Activated naive CD8-positive, alpha-beta T cell (primary cell): ENCODE results near the gene EP400.

Source experiments
- H3K27ac Mint-ChIP-seq: one replicate; pipeline ENCODE4 v1.8.0; 2021; ENCODE audit warnings: mixed read lengths
- H3K27me3 Mint-ChIP-seq: one replicate; pipeline ENCODE4 v1.8.0; 2021; ENCODE audit warnings: mixed read lengths
- H3K36me3 Mint-ChIP-seq: one replicate; pipeline ENCODE4 v1.8.0; 2021; ENCODE audit warnings: mixed read lengths
- H3K4me1 Mint-ChIP-seq: one replicate; pipeline ENCODE4 v1.8.0; 2021; ENCODE audit warnings: low read depth, mixed read lengths
- H3K4me3 Mint-ChIP-seq: one replicate; pipeline ENCODE4 v1.8.0; 2021; ENCODE audit warnings: mild to moderate bottlenecking, mixed read lengths
- H3K9me3 Mint-ChIP-seq: one replicate; pipeline ENCODE4 v1.8.0; 2021; ENCODE audit warnings: low read depth, mixed read lengths

Gene EP400

GRCh38 chr12:131929581-131930456 lies 19.9 kb upstream of the EP400 start:
- Mint-ChIP-seq H3K9me3 (no peaks in the 10 kb centered on the region), H3K27ac (peak overlapping the region; percentile 91), H3K36me3 (peaks cover 8% of the 10 kb centered on the region), H3K4me1 (peaks cover 18% of the 10 kb centered on the region), H3K4me3 (peak overlapping the region; percentile 96), H3K27me3 (no peaks in the 10 kb centered on the region)

GRCh38 chr12:131930510-131930909 lies 19.2 kb upstream of the EP400 start:
- peaks cover 8% of the 10 kb centered on the region for H3K36me3 Mint-ChIP-seq
- peak overlapping the region; percentile 91 for H3K27ac Mint-ChIP-seq
- H3K9me3 Mint-ChIP-seq, result no peaks in the 10 kb centered on the region
- H3K4me1 Mint-ChIP-seq, result peaks cover 16% of the 10 kb centered on the region
- peak overlapping the region; percentile 96 for H3K4me3 Mint-ChIP-seq
- no peaks in the 10 kb centered on the region for H3K27me3 Mint-ChIP-seq

GRCh38 chr12:131933387-131933786 lies 16.4 kb upstream of the EP400 start:
- H3K4me1 Mint-ChIP-seq, result peaks cover 14% of the 10 kb centered on the region
- H3K27ac Mint-ChIP-seq, result no peak overlapping the region
- H3K36me3 Mint-ChIP-seq, result peaks cover 10% of the 10 kb centered on the region
- no peaks in the 10 kb centered on the region for H3K9me3 Mint-ChIP-seq
- no peaks in the 10 kb centered on the region for H3K27me3 Mint-ChIP-seq
- H3K4me3 Mint-ChIP-seq, result no peak overlapping the region

GRCh38 chr12:131934535-131934934 lies 15.2 kb upstream of the EP400 start:
- Mint-ChIP-seq H3K27me3 (no peaks in the 10 kb centered on the region), H3K4me3 (no peak overlapping the region), H3K27ac (no peak overlapping the region), H3K36me3 (peaks cover 10% of the 10 kb centered on the region), H3K9me3 (no peaks in the 10 kb centered on the region), H3K4me1 (peaks cover 14% of the 10 kb centered on the region)

GRCh38 chr12:131938082-131938481 lies 11.7 kb upstream of the EP400 start:
- no peak overlapping the region for H3K27ac Mint-ChIP-seq
- peaks cover 2% of the 10 kb centered on the region for H3K36me3 Mint-ChIP-seq
- H3K27me3 Mint-ChIP-seq, result no peaks in the 10 kb centered on the region
- no peak overlapping the region for H3K4me3 Mint-ChIP-seq
- no peaks in the 10 kb centered on the region for H3K9me3 Mint-ChIP-seq
- H3K4me1 Mint-ChIP-seq, result no peaks in the 10 kb centered on the region

- no peak overlapping the region for H3K4me3 Mint-ChIP-seq
- H3K27me3 Mint-ChIP-seq, result no peaks in the 10 kb centered on the region
- H3K9me3 Mint-ChIP-seq, result no peaks in the 10 kb centered on the region
- no peaks in the 10 kb centered on the region for H3K4me1 Mint-ChIP-seq
- peaks cover 2% of the 10 kb centered on the region for H3K36me3 Mint-ChIP-seq
- no peak overlapping the region for H3K27ac Mint-ChIP-seq
Measured at GRCh38 chr12:131939007-131939406, 10.7 kb upstream of the EP400 start.

GRCh38 chr12:131940141-131940547 lies 9.6 kb upstream of the EP400 start:
- Mint-ChIP-seq H3K4me1 (no peaks in the 10 kb centered on the region), H3K36me3 (peaks cover 2% of the 10 kb centered on the region), H3K9me3 (no peaks in the 10 kb centered on the region), H3K27ac (no peak overlapping the region), H3K4me3 (no peak overlapping the region), H3K27me3 (no peaks in the 10 kb centered on the region)

- H3K9me3 Mint-ChIP-seq, result no peaks in the 10 kb centered on the region
- no peaks in the 10 kb centered on the region for H3K27me3 Mint-ChIP-seq
- H3K4me3 Mint-ChIP-seq, result no peak overlapping the region
- no peaks in the 10 kb centered on the region for H3K4me1 Mint-ChIP-seq
- peaks cover 2% of the 10 kb centered on the region for H3K36me3 Mint-ChIP-seq
- H3K27ac Mint-ChIP-seq, result no peak overlapping the region
Measured at GRCh38 chr12:131941116-131941986, 8.4 kb upstream of the EP400 start.

GRCh38 chr12:131941987-131942341 lies 7.8 kb upstream of the EP400 start:
- H3K36me3 Mint-ChIP-seq, result peaks cover 2% of the 10 kb centered on the region
- no peaks in the 10 kb centered on the region for H3K9me3 Mint-ChIP-seq
- H3K4me3 Mint-ChIP-seq, result no peak overlapping the region
- no peaks in the 10 kb centered on the region for H3K27me3 Mint-ChIP-seq
- no peak overlapping the region for H3K27ac Mint-ChIP-seq
- no peaks in the 10 kb centered on the region for H3K4me1 Mint-ChIP-seq

GRCh38 chr12:131942671-131943070 lies 7.1 kb upstream of the EP400 start:
- Mint-ChIP-seq H3K4me1 (peaks cover 5% of the 10 kb centered on the region), H3K36me3 (peaks cover 2% of the 10 kb centered on the region), H3K27ac (no peak overlapping the region), H3K4me3 (no peak overlapping the region), H3K9me3 (no peaks in the 10 kb centered on the region), H3K27me3 (no peaks in the 10 kb centered on the region)

- Mint-ChIP-seq H3K9me3 (no peaks in the 10 kb centered on the region), H3K27me3 (no peaks in the 10 kb centered on the region), H3K4me1 (peaks cover 12% of the 10 kb centered on the region), H3K27ac (no peak overlapping the region), H3K36me3 (no peaks in the 10 kb centered on the region), H3K4me3 (no peak overlapping the region)
Measured at GRCh38 chr12:131943389-131943788, 6.4 kb upstream of the EP400 start.

GRCh38 chr12:131943876-131944275 lies 5.9 kb upstream of the EP400 start:
- Mint-ChIP-seq H3K36me3 (no peaks in the 10 kb centered on the region), H3K4me3 (no peak overlapping the region), H3K4me1 (peaks cover 17% of the 10 kb centered on the region), H3K9me3 (no peaks in the 10 kb centered on the region), H3K27ac (no peak overlapping the region), H3K27me3 (no peaks in the 10 kb centered on the region)

- H3K27me3 Mint-ChIP-seq, result no peaks in the 10 kb centered on the region
- no peak overlapping the region for H3K27ac Mint-ChIP-seq
- H3K9me3 Mint-ChIP-seq, result no peaks in the 10 kb centered on the region
- H3K4me1 Mint-ChIP-seq, result peaks cover 20% of the 10 kb centered on the region
- H3K4me3 Mint-ChIP-seq, result no peak overlapping the region
- no peaks in the 10 kb centered on the region for H3K36me3 Mint-ChIP-seq
Measured at GRCh38 chr12:131944601-131945251, 5.0 kb upstream of the EP400 start.

GRCh38 chr12:131946757-131947156 lies 3.0 kb upstream of the EP400 start:
- no peak overlapping the region for H3K27ac Mint-ChIP-seq
- no peaks in the 10 kb centered on the region for H3K9me3 Mint-ChIP-seq
- no peak overlapping the region for H3K4me3 Mint-ChIP-seq
- peaks cover 25% of the 10 kb centered on the region for H3K4me1 Mint-ChIP-seq
- H3K36me3 Mint-ChIP-seq, result no peaks in the 10 kb centered on the region
- no peaks in the 10 kb centered on the region for H3K27me3 Mint-ChIP-seq

- no peak overlapping the region for H3K4me3 Mint-ChIP-seq
- peak overlapping the region; percentile 83 for H3K27ac Mint-ChIP-seq
- H3K9me3 Mint-ChIP-seq, result no peaks in the 10 kb centered on the region
- H3K36me3 Mint-ChIP-seq, result no peaks in the 10 kb centered on the region
- peaks cover 27% of the 10 kb centered on the region for H3K4me1 Mint-ChIP-seq
- H3K27me3 Mint-ChIP-seq, result no peaks in the 10 kb centered on the region
Measured at GRCh38 chr12:131947482-131948027, 2.2 kb upstream of the EP400 start.
